WI38 (cell line): ENCODE measurements around the gene PTK6.

Experiments used
- H3K4me3 ChIP-seq: 2 replicates; pipeline ENCODE4 v1.5.1; 2011; ENCODE audit warnings: low read depth, mild to moderate bottlenecking, control low read depth, low read length
- CTCF ChIP-seq: IDR thresholded peaks from 2 replicates; pipeline ENCODE4 v1.5.1; 2012; ENCODE audit warnings: low read depth, mild to moderate bottlenecking, control low read depth, low read length

Gene PTK6

GRCh38 chr20:63503524-63503923 is 33.7 kb downstream of the PTK6 start:
- no peak for TF ChIP-seq CTCF
- no peak overlapping the region for H3K4me3 ChIP-seq

- no peak for TF ChIP-seq CTCF
- no peak overlapping the region for H3K4me3 ChIP-seq
These were observed 34.5 kb downstream of the PTK6 start for GRCh38 chr20:63502671-63503172.

GRCh38 chr20:63501818-63502670 is 35.1 kb downstream of the PTK6 start:
- no peak overlapping the region for H3K4me3 ChIP-seq

GRCh38 chr20:63500902-63501817 is 36.0 kb downstream of the PTK6 start:
- no peak overlapping the region for H3K4me3 ChIP-seq
- no peak for TF ChIP-seq CTCF

More at GRCh38 chr20:63501818-63502670, 35.1 kb downstream of the PTK6 start:
- TF ChIP-seq CTCF: no peak

- H3K4me3 ChIP-seq: no peak overlapping the region
- TF ChIP-seq CTCF: no peak
These were observed 36.9 kb downstream of the PTK6 start for GRCh38 chr20:63500151-63500901.

GRCh38 chr20:63499338-63499969 is 37.7 kb downstream of the PTK6 start:
- no peak for TF ChIP-seq CTCF
- 0 out of 2 replicates have a peak overlapping the region, but pooled peaks have one; percentile 20 for H3K4me3 ChIP-seq
